Islet precursor cell (in vitro differentiated cells): ENCODE data around the gene CD36.

Source experiments
- DNase-seq: peaks from one replicate; pipeline ENCODE4 v3.0.0-alpha.2; 2018

Gene CD36

GRCh38 chr7:80637911-80638765 is at the start of gene CD36:
Gene CD36, plus strand, starts transcription at chr7:80638642. Its CDS starts 8,099 bp downstream, at chr7:80646741.
- DNase-seq = no peak

GRCh38 chr7:80589631-80590030 is 48.8 kb upstream of the CD36 start:
- no peak for DNase-seq

GRCh38 chr7:80591654-80592053 is 46.8 kb upstream of the CD36 start:
- no peak for DNase-seq

GRCh38 chr7:80593869-80594586 is 44.4 kb upstream of the CD36 start:
- DNase-seq = no peak

GRCh38 chr7:80596933-80597517 is 41.4 kb upstream of the CD36 start:
- no peak for DNase-seq

- no peak for DNase-seq
These were observed 40.6 kb upstream of the CD36 start for GRCh38 chr7:80597875-80598274.

GRCh38 chr7:80600046-80600445 is 38.4 kb upstream of the CD36 start:
- DNase-seq = no peak

- no peak for DNase-seq
These were observed 36.4 kb upstream of the CD36 start for GRCh38 chr7:80601999-80602398.

GRCh38 chr7:80603940-80604339 is 34.5 kb upstream of the CD36 start:
- DNase-seq = no peak

- DNase-seq = no peak
These were observed 34.0 kb upstream of the CD36 start for GRCh38 chr7:80604436-80604835.

GRCh38 chr7:80607136-80607535 is 31.3 kb upstream of the CD36 start:
- DNase-seq = no peak

GRCh38 chr7:80608336-80608735 is 30.1 kb upstream of the CD36 start:
- no peak for DNase-seq

- DNase-seq = no peak
These were observed 28.7 kb upstream of the CD36 start for GRCh38 chr7:80609751-80610150.

- DNase-seq = no peak
These were observed 27.1 kb upstream of the CD36 start for GRCh38 chr7:80611353-80611752.

GRCh38 chr7:80611779-80612178 is 26.7 kb upstream of the CD36 start:
- DNase-seq = no peak

- DNase-seq = no peak
These were observed 25.6 kb upstream of the CD36 start for GRCh38 chr7:80612880-80613279.

GRCh38 chr7:80613519-80613918 is 24.9 kb upstream of the CD36 start:
- DNase-seq = no peak

- peak; percentile 66 for DNase-seq
These were observed 23.6 kb upstream of the CD36 start for GRCh38 chr7:80614851-80615271.

- DNase-seq = no peak
These were observed 20.3 kb upstream of the CD36 start for GRCh38 chr7:80618096-80618495.

GRCh38 chr7:80619741-80620140 is 18.7 kb upstream of the CD36 start:
- no peak for DNase-seq

- no peak for DNase-seq
These were observed 15.9 kb upstream of the CD36 start for GRCh38 chr7:80622541-80622940.

GRCh38 chr7:80623503-80624252 is 14.8 kb upstream of the CD36 start:
- DNase-seq = peak; percentile 57

- no peak for DNase-seq
These were observed 13.7 kb upstream of the CD36 start for GRCh38 chr7:80624763-80625162.
